Ovary (tissue), 9 donors: ENCODE measurements around the gene CACNA1C. TPM values are rescaled to one million over a fixed set of nuclear protein-coding genes. Genes with fewer than 3 reads are reported as not detected.

Source experiments
- DNase-seq, 5 donors: peaks; one replicate each; pipeline ENCODE4 v3.0.0-alpha.2; 2019 to 2020
- H3K27ac ChIP-seq, 2 donors: fragments of 200-600 bp; one replicate each; pipeline versions ENCODE4 v1.5.1 to v1.8.0; 2019 to 2022
- H3K27me3 ChIP-seq: fragments of 200-600 bp; one replicate; pipeline ENCODE4 v1.8.0; 2022
- H3K36me3 ChIP-seq: fragments of 200-600 bp; sonication (generic); one replicate; pipeline ENCODE4 v1.5.1; 2019
- H3K4me1 ChIP-seq: one replicate; pipeline ENCODE4 v1.8.1; 2013; ENCODE audit warnings: mild to moderate bottlenecking, moderate library complexity; ENCODE audit not compliant: insufficient read depth
- H3K4me3 ChIP-seq: fragments of 200-600 bp; sonication (generic); one replicate; pipeline ENCODE4 v1.5.1; 2017
- H3K9me3 ChIP-seq, 2 donors: fragments of 200-600 bp in 1 of 2; sonication (generic) in 1 of 2; one replicate each; pipeline versions ENCODE4 v1.5.1 to v1.8.1; 2013 to 2019; ENCODE audit warnings: mild to moderate bottlenecking in 1 of 2, moderate library complexity in 1 of 2
- CTCF ChIP-seq, 3 donors: fragments of 450-650 bp in 2 of 3; fragments of 200-600 bp in 1 of 3; IDR thresholded peaks; one replicate each; pipeline versions ENCODE4 v1.5.1 to v1.8.0; 2016 to 2022; ENCODE audit warnings: antibody characterized with exemption in 3 of 3, mild to moderate bottlenecking in 1 of 3
- EP300 ChIP-seq: sonication (generic); formaldehyde crosslinking; IDR thresholded peaks from one replicate; pipeline ENCODE4 v1.6.1; 2017; ENCODE audit warnings: antibody characterized with exemption
- POLR2A ChIP-seq: fragments of 450-650 bp; IDR thresholded peaks from one replicate; pipeline ENCODE4 v1.6.1; 2017; ENCODE audit warnings: antibody characterized with exemption, mild to moderate bottlenecking, moderate library complexity
- WGBS, 3 donors: extraction: QIAGEN DNeasy Blood & Tissue Kit in 1 of 3; methylation state at CpG; one replicate each; pipeline versions ENCODE4 v1.1.5 to v1.1.7; 2013 to 2017; 5-methylcytosine and 5-hydroxymethylcytosine counted together
- intact Hi-C, 4 donors: fragments of 100-400 bp; cut with DNase I; formaldehyde crosslinking; loops; one replicate each; pipeline versions ENCODE4 v1.11.0 to v1.15.1; 2022 to 2023
- polyA plus RNA-seq, 2 donors: library from polyadenylated mRNA; stranded (reverse); fragments of 200-250 nt in 1 of 2; fragments of 350-450 nt in 1 of 2; fragmentation: Illumina TruSeq in 1 of 2; extraction: RNeasy Lipid Tissue Mini Kit (QIAGEN cat#74804) in 1 of 2; gene quantifications; one replicate each; pipeline ENCODE4 v1.2.3, GENCODE V29; 2013 to 2014
- total RNA-seq, 7 donors: library from RNA; depleted of rRNA in 2 of 7; stranded (reverse); fragments of >200 nt in 2 of 7; fragmentation: NEBNext Ultra II Directional in 3 of 7; extraction: Animal tissue kit (Norgen Biotek cat#: 25700) in 3 of 7; gene quantifications; one replicate each; pipeline versions ENCODE4 v1.1.0 to v1.2.4, GENCODE V29; 2016 to 2023
- donor health status: DM: no; HTN: no; CAD: no; lungs with moderate emphysema.
- donor health status: DM: no; HTN: no; CAD: no.
- donor health status: Bipolar disorder and iron deficiency.
- donor health status: DM: yes; HTN: yes; CAD: no.
- donor health status: DM: no; HTN: no; CAD: no.
- donor health status: DM: yes; HTN: yes; CAD: no.

CACNA1C gene
- total and polyA plus RNA-seq, 9 donors, result 2.2 to 8.3 (median 3.7) TPM

GRCh38 chr12:2227360-2227759 lies 174.6 kb downstream of the CACNA1C start:
- TF ChIP-seq CTCF (IDR thresholded peaks at IDR 0.05) (no peak), POLR2A (no peak), EP300 (no peak)
- 63 to 77% (median 63%) methylated on average over 1 of the region's 1 CpG for WGBS, 3 donors
- Histone ChIP-seq H3K4me3 (no peak overlapping the region), H3K36me3 (no peaks in the 10 kb centered on the region), H3K27me3 (no peaks in the 10 kb centered on the region), H3K27ac (no peak overlapping the region), H3K4me1 (peaks cover 2% of the 10 kb centered on the region), H3K9me3 (no peaks in the 10 kb centered on the region)
- no peak for DNase-seq
- intact Hi-C loops, result no loop called here

GRCh38 chr12:2228535-2228934 lies 175.7 kb downstream of the CACNA1C start:
- DNase-seq, result no peak
- Histone ChIP-seq H3K27ac (no peak overlapping the region), H3K4me1 (peaks cover 2% of the 10 kb centered on the region)

GRCh38 chr12:2229661-2230539 lies 177.1 kb downstream of the CACNA1C start:
- TF ChIP-seq POLR2A, result no peak
- no peak for TF ChIP-seq EP300
- TF ChIP-seq CTCF (IDR thresholded peaks at IDR 0.05), result no peak
- H3K27ac ChIP-seq, result no peak overlapping the region
- peaks cover 2% of the 10 kb centered on the region for H3K4me1 ChIP-seq
- H3K9me3 ChIP-seq, result no peaks in the 10 kb centered on the region
- no peaks in the 10 kb centered on the region for H3K27me3 ChIP-seq
- intact Hi-C loops, result no loop called here
- DNase-seq, result peak in 1 of 5 donors; percentile 25
- no peaks in the 10 kb centered on the region for H3K36me3 ChIP-seq
- WGBS, 3 donors, result 74 to 87% (median 81%) methylated on average over 47 to 61 of the region's 61 CpGs
- H3K4me3 ChIP-seq, result no peak overlapping the region

More at GRCh38 chr12:2228535-2228934, 175.7 kb downstream of the CACNA1C start:
- Histone ChIP-seq H3K36me3 (no peaks in the 10 kb centered on the region), H3K27me3 (no peaks in the 10 kb centered on the region), H3K9me3 (no peaks in the 10 kb centered on the region), H3K4me3 (no peak overlapping the region)
- TF ChIP-seq EP300 (no peak), POLR2A (no peak), CTCF (IDR thresholded peaks at IDR 0.05) (no peak)
- intact Hi-C loops, result no loop called here

GRCh38 chr12:2231011-2231595 lies 178.3 kb downstream of the CACNA1C start:
- Histone ChIP-seq H3K4me3 (no peak overlapping the region), H3K4me1 (peaks cover 2% of the 10 kb centered on the region), H3K27ac (no peak overlapping the region), H3K9me3 (no peaks in the 10 kb centered on the region), H3K27me3 (no peaks in the 10 kb centered on the region), H3K36me3 (no peaks in the 10 kb centered on the region)
- TF ChIP-seq CTCF (IDR thresholded peaks at IDR 0.05), result no peak
- TF ChIP-seq EP300, result no peak
- no peak for TF ChIP-seq POLR2A
- intact Hi-C loops, result no loop called here
- no peak for DNase-seq
- 23 to 37% (median 26%) methylated on average over 7 of the region's 7 CpGs for WGBS, 3 donors
